ENCODE data around the gene BICRA. TPM values are rescaled to one million over a fixed set of nuclear protein-coding genes. Genes with fewer than 3 reads are reported as not detected.
"Not testable (repeated sequence)": the region's sequence is repeated elsewhere in the genome, so short reads cannot be mapped to it uniquely, and the experiment has no call there.

The BICRA gene
- total RNA-seq, 1 donor = 8.5 TPM

GRCh38 chr19:47745010-47745901, 136.3 kb downstream of the BICRA start, which contains the start of gene NOP53:
Gene NOP53, plus strand, starts transcription at chr19:47745546. Its CDS starts 14 bp downstream, at chr19:47745560.
- H3K4me3 ChIP-seq (ENCODE audit: low read depth, low read length) = peak within 1 kb of the TSS; percentile 78
- no peak for TF ChIP-seq CTCF (IDR thresholded peaks at IDR 0.05; ENCODE audit: insufficient read depth, low read length)
- DNase-seq (ENCODE audit: low read depth) = peak; percentile 98

GRCh38 chr19:47746129-47746528, 137.2 kb downstream of the BICRA start:
- peak overlapping the region; percentile 78 for H3K4me3 ChIP-seq (ENCODE audit: low read depth, low read length)
- not testable (repeated sequence) for DNase-seq (ENCODE audit: low read depth)

GRCh38 chr19:47749326-47749725, 140.4 kb downstream of the BICRA start:
- no peak for TF ChIP-seq CTCF (IDR thresholded peaks at IDR 0.05; ENCODE audit: insufficient read depth, low read length)
- no peak overlapping the region for H3K4me3 ChIP-seq (ENCODE audit: low read depth, low read length)
- no peak for DNase-seq (ENCODE audit: low read depth)

GRCh38 chr19:47750752-47751151, 141.8 kb downstream of the BICRA start:
- DNase-seq (ENCODE audit: low read depth) = no peak
- no peak overlapping the region for H3K4me3 ChIP-seq (ENCODE audit: low read depth, low read length)
- TF ChIP-seq CTCF (IDR thresholded peaks at IDR 0.05; ENCODE audit: insufficient read depth, low read length) = no peak

- DNase-seq (ENCODE audit: low read depth) = no peak
- TF ChIP-seq CTCF (IDR thresholded peaks at IDR 0.05; ENCODE audit: insufficient read depth, low read length) = no peak
- H3K4me3 ChIP-seq (ENCODE audit: low read depth, low read length) = no peak overlapping the region
Observed at GRCh38 chr19:47752440-47753211, 143.7 kb downstream of the BICRA start.

Small RNA genes lying within 50 kb of the gene (small RNA-seq; reads per million reads assigned to genes)
- not detected for gene RN7SL322P

Other genes with a start within 250 kb of the BICRA start
- 14.5 and 33.9 TPM in 2 replicates for gene MEIS3, start 189.6 kb upstream of the BICRA start, total RNA-seq (ENCODE audit: low replicate concordance)
- gene SLC8A2, start 137.2 kb upstream of the BICRA start, total RNA-seq (ENCODE audit: low replicate concordance) = not detected in 2 replicates
- gene KPTN, start 124.9 kb upstream of the BICRA start, total RNA-seq (ENCODE audit: low replicate concordance) = 2.5 and 2.9 TPM in 2 replicates
- 63.4 and 66.0 TPM in 2 replicates for gene NAPA, start 94.1 kb upstream of the BICRA start, total RNA-seq (ENCODE audit: low replicate concordance)
- 0.27 and 0.41 TPM in 2 replicates for gene ZNF541, start 36.0 kb upstream of the BICRA start, total RNA-seq (ENCODE audit: low replicate concordance)
- 70.4 and 110 TPM in 2 replicates for gene EHD2, start 104.3 kb downstream of the BICRA start, total RNA-seq (ENCODE audit: low replicate concordance)
- 105 and 151 TPM in 2 replicates for gene NOP53, start 136.4 kb downstream of the BICRA start, total RNA-seq (ENCODE audit: low replicate concordance)
- 62.9 and 154 TPM in 2 replicates for gene SELENOW, start 169.6 kb downstream of the BICRA start, total RNA-seq (ENCODE audit: low replicate concordance)
- gene TPRX1, start 195.4 kb downstream of the BICRA start, total RNA-seq (ENCODE audit: low replicate concordance) = not detected in 2 replicates
- not detected in 2 replicates for gene CRX, start 212.8 kb downstream of the BICRA start, total RNA-seq (ENCODE audit: low replicate concordance)